GM23248 (cell line): Measurements from ENCODE around the gene GAREM1.

Experiments used
- EZH2 ChIP-seq: fragments of 200-600 bp; sonication (generic); IDR thresholded peaks from 2 replicates; pipeline ENCODE4 v1.6.1; 2018; ENCODE audit warnings: antibody characterized with exemption, mild to moderate bottlenecking; ENCODE audit not compliant: insufficient read depth, poor library complexity, severe bottlenecking
- EZH2phosphoT487 ChIP-seq: fragments of 200-600 bp; sonication (generic); IDR thresholded peaks from 2 replicates; pipeline ENCODE4 v1.6.1; 2018; ENCODE audit warnings: antibody characterized with exemption, moderate library complexity, mild to moderate bottlenecking, low read depth; ENCODE audit not compliant: insufficient read depth

DNA sequence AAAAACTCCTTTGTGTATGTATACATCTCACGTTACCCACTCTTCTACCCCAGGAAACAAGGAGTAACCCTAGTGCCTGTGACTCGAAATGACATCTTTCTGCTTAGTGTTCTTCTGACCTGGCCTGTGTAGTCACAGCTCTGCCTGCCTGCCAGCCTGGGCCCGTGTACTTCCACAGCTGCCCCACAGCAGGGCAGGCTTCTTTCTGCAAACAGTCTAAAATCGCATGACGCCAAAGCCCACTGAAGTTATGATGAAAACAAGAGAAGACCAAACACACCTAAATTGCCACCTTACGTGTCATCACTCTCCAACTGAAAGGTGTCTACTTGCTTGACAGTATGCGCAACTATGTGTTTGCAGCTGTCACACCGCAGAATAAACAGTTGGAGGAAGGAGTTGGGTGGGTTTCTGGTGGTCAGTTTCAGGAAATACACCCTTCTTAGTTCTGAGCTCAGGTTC lies 1.5 kb downstream of the GAREM1 start:
- TF ChIP-seq EZH2 (no peak), EZH2phosphoT487 (no peak)
